CD4-positive, alpha-beta T cell treated with Interleukin-4 for 1 hour (primary cell): Measurements from ENCODE around the gene CYP4F22.

ENCODE experiments used
- DNase-seq, 2 donors: peaks; one replicate each; pipeline ENCODE4 v3.0.0-alpha.2; 2020 to 2022

CYP4F22 gene

DNA sequence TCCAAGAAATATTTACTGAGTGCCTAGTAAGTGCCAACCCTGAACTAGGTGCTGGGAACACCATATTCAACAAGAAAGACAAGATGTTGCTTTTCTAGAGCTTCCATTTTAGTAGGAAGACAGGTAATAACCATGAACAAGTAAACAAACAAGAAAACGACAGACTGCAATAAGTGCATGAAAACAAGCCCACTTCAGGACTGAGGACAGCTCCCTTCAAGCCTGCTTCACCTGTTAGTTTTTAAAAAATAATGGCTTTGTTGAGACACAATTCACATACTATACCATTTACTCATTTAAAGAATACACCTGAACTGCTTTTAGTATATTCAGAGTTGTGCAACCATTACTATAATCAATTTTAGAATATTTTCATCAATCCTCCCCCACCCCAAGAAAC lies 30.4 kb downstream of the CYP4F22 start:
- DNase-seq, result no peak

DNA sequence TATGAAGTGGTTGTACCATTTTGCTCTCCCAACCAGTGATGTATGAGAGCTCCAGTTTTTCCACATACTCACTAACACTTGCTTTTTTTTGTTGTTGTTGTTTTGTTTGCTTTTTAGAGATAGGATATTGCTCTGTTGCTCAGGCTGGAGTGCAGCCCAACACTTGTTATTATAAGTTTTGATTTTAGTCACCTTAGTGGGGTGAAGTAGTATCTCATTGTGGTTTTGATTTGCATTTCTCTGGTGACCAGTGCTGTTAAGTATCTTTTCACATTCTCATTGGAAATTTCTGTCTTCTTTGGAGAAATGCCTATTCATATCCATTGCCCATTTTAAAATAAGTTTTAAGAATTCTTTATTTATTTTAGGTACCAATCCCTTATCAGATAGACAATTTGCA lies 31.3 kb downstream of the CYP4F22 start:
- DNase-seq, result no peak

DNA sequence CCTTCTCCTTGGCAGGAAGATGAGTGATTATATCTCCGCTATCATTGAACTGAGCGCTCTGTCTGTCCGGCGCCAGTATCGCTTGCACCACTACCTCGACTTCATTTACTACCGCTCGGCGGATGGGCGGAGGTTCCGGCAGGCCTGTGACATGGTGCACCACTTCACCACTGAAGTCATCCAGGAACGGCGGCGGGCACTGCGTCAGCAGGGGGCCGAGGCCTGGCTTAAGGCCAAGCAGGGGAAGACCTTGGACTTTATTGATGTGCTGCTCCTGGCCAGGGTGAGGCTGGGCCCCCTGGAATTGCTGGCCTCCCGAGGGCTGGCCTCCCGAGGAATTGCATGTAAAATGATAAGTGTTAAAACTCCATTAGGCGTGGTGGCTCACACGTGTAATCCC lies 32.1 kb downstream of the CYP4F22 start:
- no peak for DNase-seq

DNA sequence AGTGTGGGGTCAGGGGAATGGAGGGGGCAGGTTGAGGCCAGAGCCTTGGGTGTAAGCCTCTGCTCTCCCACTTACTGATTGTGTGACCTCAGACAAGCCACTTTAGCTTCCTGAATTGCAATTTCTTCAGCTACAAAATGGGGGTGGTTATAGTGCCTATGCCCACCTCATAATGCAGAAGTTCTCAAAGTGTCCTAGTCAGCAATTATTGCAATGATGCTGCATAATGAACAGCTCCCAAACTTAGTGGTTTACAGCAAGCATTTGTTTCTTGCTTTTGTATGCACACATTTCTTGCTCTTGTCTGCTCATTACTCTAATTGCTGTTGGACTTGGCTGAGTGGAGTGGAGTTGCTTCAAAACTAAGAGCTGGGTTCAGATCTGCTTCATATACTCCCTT lies 36.0 kb downstream of the CYP4F22 start:
- DNase-seq, result no peak

DNA sequence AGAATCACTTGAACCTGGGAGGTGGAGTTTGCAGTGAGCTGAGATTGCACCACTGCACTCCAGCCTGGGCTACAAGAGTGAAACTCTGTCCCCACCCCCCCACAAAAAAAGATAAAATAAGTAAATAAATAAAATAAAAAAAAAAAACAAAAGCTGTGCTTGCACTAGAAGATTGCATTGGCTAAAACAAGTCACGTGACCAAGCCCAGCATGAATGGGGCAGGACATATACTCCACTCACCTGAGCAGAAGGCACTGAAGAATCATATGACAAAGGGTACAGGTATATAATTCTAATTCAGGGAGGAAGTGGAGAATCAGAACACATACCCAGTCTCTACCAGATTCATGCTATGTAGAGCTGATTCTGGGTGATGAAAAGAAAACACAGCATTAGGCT lies 36.6 kb downstream of the CYP4F22 start:
- no peak for DNase-seq

DNA sequence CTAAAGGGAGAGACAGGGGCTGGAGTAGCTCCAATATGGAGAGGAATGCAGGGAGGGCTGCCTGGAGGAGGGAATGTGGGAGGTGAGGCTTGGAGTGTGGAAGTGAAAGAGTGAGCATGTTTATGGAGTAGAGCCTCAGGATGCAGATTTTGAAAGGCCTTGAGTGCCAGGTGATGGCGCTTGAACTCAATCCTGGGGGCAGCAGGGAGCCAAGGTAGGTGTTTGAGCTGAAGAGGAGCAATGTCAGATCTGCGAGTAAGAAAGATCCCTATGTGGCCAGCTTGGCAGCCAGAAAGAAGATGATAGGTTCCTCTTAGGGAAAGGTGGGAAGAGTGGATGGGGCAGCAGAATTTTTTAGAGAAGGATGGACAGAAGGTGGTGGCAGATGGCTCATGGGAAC lies 40.3 kb downstream of the CYP4F22 start:
- DNase-seq, result no peak

DNA sequence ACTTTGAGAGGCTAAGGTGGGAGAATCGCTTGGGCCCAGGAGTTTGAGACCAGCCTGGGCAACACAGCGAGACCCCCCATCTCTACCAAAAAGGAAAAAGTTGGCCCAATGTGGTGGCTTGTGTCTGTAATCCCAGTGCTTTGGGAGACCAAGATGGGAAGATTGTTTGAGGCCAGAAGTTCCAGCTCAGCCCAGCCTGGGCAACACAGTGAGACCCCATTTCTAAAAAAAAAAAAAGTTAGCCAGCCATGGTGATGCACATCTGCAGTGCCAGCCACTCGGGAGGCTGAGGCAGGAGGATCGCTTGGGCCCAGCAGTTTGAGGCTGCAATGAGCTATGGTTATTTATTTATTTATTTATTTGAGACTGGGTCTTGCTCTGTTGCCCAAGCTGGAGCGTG lies 41.3 kb downstream of the CYP4F22 start:
- DNase-seq, result no peak

DNA sequence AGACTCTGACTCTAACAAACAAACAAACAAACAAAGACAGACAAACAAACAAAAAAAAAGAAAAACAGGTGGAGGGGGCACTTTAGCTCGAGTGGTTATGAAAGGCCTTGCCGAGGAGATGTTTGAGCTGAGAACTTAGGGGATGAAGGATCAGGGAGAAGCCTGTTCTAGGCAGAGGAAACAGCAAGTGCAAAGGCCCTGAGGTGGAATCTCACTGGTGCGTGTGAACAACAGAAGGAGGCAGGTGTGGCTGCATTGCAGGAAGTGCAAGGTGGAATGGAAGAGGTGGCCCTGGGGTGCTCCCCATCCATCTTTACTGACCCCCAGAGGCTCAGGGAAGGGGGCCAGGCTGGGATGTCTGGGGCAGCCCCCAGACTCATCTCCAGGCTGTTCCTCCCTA lies 41.9 kb downstream of the CYP4F22 start:
- DNase-seq, result no peak

DNA sequence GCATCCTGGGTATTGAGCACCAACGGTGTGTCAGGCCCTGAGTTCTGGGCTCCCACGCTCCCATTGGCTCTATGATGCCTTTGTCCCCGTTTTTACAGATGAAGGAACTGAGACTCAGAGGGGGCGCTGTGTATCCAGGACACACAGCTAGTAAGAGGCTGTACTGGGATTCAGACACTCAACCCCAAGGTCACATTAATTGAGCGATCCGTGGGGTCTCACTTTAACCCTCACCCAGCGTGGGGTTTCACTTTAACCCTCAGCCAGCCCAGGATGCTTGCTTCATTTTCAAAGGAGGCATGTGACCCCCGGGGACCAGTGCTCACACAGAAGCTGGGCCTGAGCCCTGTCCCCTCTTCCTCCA lies 42.6 kb downstream of the CYP4F22 start:
- no peak for DNase-seq

DNA sequence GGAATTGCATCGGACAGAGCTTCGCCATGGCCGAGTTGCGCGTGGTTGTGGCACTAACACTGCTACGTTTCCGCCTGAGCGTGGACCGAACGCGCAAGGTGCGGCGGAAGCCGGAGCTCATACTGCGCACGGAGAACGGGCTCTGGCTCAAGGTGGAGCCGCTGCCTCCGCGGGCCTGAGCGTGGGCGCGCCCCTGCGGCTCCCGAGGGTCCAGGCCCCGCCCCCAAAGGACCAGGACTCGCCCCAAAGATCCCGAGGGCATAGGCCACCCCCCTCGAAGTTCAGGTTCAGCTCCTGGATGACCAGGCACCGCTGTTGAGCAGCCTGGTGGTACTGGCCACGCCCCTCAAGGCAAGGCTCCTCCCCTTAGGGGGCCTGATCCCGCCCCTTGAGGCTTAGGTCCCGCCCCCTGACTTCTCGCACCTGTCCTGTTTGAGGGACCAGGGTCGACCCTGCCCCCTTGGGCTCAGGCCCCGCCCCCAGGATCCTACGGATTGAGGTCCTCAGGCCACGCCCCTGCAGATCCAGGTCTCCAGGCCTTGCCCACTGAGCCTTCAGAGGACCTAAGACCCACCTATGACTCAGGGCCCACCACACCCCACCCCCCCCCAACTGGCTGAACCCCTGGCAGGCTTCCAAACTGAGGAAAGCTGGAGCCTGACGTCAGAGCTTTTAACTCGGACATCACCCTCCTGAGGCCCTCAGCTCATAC lies 43.1 kb downstream of the CYP4F22 start:
- peak; percentile 74 to 85 for DNase-seq

DNA sequence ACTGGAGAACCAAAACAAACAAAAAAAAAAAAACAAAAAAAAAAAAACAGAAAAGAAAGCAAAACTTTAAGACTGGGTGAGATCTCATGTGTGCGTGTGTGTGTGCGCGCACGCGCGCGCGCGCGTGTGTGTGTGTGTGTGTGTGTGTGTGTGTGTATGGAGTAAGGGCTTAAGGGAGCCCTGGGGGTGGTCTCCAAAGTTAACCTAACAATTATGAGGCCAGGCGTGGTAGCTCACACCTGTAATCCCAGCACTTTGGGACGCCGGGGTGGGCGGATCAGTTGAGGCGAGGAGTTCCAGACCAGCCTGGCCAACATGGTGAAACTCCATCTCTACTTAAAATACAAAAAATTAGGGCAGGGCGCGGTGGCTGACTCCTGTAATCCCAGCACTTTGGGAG lies 46.7 kb downstream of the CYP4F22 start:
- DNase-seq, result no peak

DNA sequence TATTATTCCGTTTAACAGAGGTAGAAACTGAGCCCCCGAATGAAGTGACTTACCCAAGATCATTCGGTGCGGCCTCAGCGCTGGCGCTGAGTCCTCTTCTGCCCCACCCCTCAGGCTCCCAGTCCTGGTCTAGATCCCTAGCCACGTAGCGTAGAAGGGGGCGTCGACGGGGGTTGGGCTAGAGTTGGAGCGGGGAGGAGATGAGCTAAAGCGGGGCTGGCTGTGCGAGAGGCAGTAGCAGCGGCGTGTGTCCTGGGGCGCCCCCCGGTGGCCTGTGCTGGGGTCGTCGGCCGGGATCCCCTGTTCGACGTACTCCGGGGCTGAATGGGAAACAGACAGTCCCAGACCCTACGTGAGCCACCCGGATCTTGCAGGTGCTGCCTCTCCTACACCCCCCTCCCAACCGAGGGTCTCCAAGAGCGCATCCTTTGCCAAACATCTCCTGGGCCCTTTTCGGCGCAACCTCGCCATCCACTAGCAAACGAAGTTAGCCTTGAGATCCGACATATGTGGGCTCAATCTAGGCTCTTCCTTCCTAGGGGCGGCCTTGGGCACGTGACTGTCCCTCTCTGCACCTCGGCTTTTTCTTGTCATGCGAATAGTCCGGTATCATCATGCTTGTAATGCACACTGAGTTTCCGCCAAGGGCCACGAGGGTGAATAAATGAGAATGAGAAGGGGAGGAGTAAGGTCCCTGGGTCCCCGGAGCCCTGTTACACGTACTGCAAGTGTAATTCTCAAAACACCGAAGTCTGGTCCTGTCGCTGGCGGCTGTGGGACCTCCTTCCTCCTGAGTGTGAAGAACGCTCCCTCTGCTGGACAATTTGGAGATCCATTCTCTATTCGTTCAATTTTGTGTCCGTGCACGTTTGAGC lies 47.7 kb downstream of the CYP4F22 start:
- peak; percentile 93 to 95 for DNase-seq

DNA sequence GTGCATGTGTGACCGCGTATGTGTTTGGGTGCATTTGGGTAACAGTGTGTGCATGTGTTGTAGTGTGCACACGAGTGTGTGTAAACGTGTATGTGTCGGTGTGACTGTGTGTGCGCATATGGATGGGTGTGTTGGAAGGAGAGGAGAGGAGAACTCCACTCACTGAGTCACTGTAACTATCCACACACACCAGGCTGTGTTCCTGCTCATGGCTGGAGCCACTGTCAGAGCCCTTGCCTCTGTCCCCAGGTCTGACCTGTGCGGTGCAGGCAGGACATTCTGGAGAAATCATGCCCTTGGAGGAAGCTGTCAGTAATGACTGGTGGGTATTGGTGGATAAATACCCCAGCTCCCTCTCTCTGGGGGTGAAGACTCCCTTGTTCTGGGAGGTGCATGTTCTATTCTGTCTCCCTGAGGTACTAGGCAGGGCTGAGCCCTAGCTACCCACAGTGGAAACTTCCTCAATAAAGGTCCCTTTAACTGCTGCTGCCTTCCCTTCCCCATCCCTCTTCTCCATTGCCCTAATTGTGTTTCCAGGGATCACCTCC lies 48.4 kb downstream of the CYP4F22 start:
- DNase-seq, result no peak

DNA sequence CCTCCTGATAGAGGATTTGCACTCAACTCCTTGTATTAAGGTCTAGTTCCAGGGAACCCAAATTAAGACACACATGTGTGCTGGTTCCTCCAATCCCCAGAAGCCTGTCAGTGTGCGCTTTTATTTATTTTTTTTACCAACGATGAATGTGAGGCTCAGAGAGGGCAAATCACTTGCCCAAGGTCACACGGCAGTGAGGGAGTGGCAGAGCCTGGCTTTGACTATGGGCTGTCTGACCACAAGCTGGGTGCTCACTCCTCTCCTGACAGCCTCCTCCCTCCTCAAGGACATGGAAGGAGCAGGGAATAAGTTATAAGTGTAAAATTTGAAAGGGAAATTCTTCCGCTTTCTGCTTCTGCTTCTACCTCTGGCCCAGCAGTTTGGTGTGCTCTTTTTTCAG lies 48.9 kb downstream of the CYP4F22 start:
- no peak for DNase-seq

DNA sequence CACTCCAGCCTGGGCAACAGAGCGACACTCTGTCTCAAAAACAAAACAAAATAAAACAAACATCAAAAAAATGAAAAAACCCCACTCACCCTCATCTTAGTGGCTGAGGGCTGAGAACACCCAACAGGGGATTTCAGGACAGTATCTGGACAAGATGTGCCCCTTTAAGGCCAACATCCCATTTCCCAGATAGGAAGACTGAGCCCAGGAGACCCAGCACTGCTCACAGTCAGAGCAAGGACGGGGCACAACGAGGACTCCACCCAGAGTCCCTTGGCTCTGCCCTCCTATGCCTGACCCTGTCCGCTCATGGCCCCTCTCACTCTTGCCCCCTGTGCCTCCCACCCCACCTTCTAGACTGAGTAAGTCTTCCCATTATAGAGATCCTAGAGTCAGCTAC lies 53.8 kb downstream of the CYP4F22 start:
- no peak for DNase-seq

DNA sequence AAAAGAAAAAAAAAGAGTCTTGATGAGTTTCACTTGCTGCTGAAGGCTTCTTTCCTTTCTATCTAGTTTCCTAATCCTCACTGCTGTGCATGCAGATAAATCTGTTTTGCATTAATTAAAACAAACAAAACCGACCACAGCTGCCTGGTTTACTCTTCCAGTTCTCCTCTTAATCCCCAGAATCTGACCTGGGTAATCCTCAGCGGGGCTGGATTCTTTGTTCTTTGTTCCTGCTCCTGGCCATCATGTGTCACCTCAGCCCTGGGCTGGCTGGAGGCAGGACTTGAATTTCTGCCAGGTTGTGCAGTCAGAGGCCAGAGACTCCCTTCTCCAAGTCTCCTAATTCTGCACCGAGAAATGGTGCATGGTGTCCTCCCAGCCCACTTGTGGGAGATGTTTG lies 54.5 kb downstream of the CYP4F22 start:
- DNase-seq, result no peak

DNA sequence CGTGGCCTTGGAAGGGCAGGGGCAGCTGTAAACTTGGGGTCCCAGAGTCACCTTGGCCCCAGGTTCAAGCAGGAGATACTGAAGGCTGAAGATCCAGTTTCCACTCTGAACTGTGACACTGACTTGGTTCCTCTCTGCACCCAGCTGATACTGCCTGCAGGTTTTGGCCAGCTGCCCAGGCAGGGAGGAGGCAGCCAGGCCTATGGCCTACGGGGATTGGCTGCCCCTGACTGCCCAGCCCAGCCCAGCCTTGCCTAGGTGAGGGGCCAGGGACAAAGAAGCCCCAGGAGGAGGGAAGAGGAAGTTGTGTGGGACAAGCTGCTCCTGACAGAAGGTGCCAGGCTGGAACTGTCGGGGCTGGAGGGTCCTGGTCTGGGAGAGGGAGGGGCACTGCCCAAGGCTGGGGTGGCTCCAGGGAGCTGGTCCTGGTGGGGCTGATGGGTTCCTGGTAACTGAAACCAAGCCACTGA lies 55.0 kb downstream of the CYP4F22 start:
- DNase-seq, result no peak

DNA sequence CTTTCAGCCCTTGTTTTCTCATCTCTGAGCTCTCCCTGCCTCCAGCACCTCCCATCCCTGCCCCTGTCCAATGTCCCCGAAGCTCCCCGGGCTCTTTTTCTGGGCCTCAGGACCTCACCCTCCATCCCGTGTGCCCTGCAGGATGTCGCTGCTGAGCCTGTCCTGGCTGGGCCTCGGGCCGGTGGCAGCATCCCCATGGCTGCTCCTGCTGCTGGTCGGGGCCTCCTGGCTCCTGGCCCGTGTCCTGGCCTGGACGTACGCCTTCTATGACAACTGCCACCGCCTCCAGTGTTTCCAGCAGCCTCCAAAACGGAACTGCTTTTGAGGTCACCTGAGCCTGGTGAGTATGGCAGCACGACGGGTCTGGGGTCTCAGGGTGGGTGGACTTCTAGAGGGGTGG lies 55.6 kb downstream of the CYP4F22 start:
- no peak for DNase-seq

DNA sequence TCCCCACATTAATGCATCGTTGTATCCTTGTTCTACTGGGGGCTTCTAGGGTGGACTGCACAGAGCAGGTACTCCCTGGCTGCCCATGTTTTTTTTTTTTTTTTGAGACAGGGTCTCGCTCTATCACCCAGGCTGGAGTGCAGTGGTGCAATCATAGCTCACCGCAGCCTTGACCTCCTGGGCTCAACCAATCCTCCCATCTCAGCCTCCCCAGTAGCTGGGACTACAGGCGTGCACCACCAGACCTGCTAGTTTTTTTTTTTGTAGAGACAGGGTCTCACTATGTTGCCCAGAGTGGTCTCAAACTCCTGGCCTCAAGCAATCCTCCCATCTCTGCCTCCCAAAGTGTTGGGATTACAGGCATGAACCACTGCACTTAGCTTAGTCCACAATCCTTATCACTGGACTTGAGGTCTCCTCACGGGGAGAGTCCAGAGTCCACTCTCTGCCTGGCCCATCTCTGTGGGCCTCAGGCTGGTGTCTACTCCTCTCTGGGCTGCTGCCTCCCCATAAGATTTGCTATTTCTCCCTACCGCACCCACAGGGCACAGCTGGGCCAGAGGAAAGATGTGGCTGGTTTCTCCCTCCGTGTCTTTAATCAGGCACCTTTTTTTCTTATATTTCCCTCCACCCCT lies 56.3 kb downstream of the CYP4F22 start:
- DNase-seq, result no peak

DNA sequence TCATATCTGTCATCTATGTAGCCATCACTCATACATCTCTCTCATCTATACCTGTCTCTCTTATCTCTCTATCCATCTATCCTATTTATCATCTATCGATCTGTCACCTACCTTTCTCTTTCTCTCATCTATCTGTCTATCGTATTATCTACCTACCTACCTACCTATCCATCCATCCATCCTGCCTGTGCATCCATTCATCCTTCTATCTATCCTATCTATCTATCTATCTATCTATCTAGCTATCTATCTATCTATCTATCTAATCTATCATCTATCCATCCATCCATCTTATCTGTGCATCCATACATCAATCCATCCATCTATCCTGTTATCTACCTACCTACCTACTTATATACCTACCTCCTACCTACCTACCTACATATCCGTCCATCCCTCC lies 62.1 kb downstream of the CYP4F22 start:
- DNase-seq, result no peak

DNA sequence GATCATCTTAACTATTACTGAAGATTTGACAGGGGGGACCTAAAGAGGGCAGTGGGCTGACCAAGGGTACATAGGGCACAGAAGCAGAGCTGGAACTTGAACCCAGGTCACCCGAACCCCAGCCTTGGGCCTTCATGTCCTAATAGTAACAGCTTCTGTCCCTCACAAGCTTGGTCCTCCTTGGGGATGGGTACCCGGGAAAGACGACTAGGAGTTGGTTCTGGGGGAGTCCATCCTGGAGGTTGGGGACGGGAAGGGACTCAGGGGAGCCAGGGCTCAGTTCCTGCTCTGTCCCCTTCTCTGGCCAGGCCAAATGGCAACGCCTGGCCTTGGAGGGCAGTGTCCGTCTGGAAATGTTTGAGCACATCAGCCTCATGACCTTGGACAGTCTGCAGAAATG lies 67.1 kb downstream of the CYP4F22 start:
- DNase-seq, result no peak

DNA sequence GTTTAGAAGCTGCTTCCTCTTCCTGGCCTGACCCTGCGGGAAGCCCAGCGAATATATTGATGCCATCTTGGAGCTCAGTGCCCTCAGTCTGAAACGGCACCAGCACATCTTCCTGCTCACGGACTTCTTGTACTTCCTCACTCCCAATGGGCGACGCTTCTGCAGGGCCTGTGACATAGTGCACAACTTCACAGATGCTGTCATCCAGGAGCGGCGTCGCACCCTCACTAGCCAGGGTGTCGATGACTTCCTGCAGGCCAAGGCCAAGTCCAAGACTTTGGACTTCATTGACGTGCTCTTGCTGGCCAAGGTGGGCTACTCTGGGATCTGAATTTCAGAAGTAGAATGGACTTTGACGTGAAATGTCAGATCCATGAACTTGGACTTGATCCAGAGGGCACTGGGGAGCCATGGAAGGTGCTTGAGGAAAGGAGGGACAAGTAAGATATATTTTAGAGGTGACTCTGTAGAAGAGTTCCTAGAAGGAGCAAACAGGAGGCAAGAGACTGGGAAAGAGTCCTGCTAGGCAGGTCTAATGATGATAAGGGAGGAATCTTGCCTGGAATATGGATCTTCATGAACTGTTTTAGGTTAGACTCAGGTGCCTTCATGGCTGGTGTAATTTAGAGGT lies 68.3 kb downstream of the CYP4F22 start:
- DNase-seq, result no peak

DNA sequence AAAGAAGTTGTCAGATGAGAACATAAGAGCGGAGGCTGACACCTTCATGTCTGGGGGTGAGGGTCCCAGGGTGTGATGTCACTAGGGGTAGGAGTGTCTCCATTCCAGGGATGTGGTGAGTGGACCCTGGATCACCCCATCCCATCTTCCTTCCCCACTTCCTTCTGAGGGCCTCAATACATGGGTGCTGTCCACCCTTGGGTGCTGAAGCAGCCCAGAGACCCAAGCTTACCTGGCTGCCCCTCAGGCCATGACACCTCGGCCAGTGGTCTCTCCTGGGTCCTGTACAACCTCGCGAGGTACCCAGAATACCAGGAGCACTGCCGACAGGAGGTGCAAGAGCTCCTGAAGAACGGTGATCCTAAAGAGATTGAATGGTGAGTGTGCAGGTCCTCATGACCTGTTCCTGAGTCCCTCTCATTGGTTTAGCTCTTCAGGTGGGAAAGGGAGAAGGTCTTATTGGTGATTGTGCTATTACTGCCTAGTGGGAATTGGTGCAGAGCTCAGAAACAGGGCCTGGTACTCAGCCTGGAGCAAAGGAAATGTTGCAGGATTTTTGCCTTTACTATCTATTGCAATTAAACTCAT lies 69.0 kb downstream of the CYP4F22 start:
- DNase-seq, result no peak
